Adipocyte (in vitro differentiated cells): ENCODE results near the gene CHRNA4.
"Not testable (repeated sequence)": the region's sequence is repeated elsewhere in the genome, so short reads cannot be mapped to it uniquely, and the experiment has no call there.

ENCODE experiments used
- DNase-seq: peaks from one replicate; pipeline ENCODE4 v3.0.0-alpha.2; 2015; ENCODE audit warnings: low read depth
- H3K27me3 ChIP-seq: replicated peaks from 2 replicates; pipeline ENCODE4 v1.7.0; 2013; ENCODE audit warnings: mild to moderate bottlenecking, low read length, moderate library complexity; ENCODE audit not compliant: control insufficient read depth, insufficient read depth
- H3K36me3 ChIP-seq: 2 replicates; pipeline ENCODE4 v1.7.0; 2013; ENCODE audit warnings: low read length, mild to moderate bottlenecking, moderate library complexity; ENCODE audit not compliant: control insufficient read depth, insufficient read depth, severe bottlenecking
- H3K4me1 ChIP-seq: 2 replicates; pipeline ENCODE4 v1.7.0; 2013; ENCODE audit warnings: mild to moderate bottlenecking, low read length, moderate library complexity; ENCODE audit not compliant: control insufficient read depth, insufficient read depth
- H3K4me3 ChIP-seq: 2 replicates; pipeline ENCODE4 v1.7.0; 2013; ENCODE audit warnings: mild to moderate bottlenecking, low read length, moderate library complexity
- H3K9ac ChIP-seq: 2 replicates; pipeline ENCODE4 v1.7.0; 2013; ENCODE audit warnings: mild to moderate bottlenecking, low read length, moderate library complexity
- H3K9me3 ChIP-seq: 2 replicates; pipeline ENCODE4 v1.7.0; 2013; ENCODE audit warnings: mild to moderate bottlenecking, low read length, moderate library complexity; ENCODE audit not compliant: control insufficient read depth

The CHRNA4 gene

GRCh38 chr20:63382551-63383300 lies 21.6 kb upstream of the CHRNA4 start:
- H3K36me3 ChIP-seq = no peaks in the 10 kb centered on the region
- no peaks in the 10 kb centered on the region for H3K4me1 ChIP-seq
- peaks cover 31% of the 10 kb centered on the region for H3K27me3 ChIP-seq
- no peak for DNase-seq
- no peak overlapping the region for H3K9ac ChIP-seq
- H3K4me3 ChIP-seq = no peak overlapping the region
- peaks cover 15% of the 10 kb centered on the region for H3K9me3 ChIP-seq

- Histone ChIP-seq H3K36me3 (no peaks in the 10 kb centered on the region), H3K4me1 (no peaks in the 10 kb centered on the region), H3K9me3 (peaks cover 15% of the 10 kb centered on the region), H3K27me3 (peaks cover 39% of the 10 kb centered on the region), H3K4me3 (no peak overlapping the region), H3K9ac (no peak overlapping the region)
- DNase-seq = peak; percentile 53
Observed at GRCh38 chr20:63381781-63382431, 20.8 kb upstream of the CHRNA4 start.

- Histone ChIP-seq H3K36me3 (no peaks in the 10 kb centered on the region), H3K4me1 (no peaks in the 10 kb centered on the region), H3K4me3 (no peak overlapping the region), H3K27me3 (peaks cover 47% of the 10 kb centered on the region), H3K9ac (no peak overlapping the region), H3K9me3 (peaks cover 1% of the 10 kb centered on the region)
- no peak for DNase-seq
Observed at GRCh38 chr20:63380346-63380870, 19.3 kb upstream of the CHRNA4 start.

GRCh38 chr20:63379872-63380271 lies 18.7 kb upstream of the CHRNA4 start:
- H3K4me1 ChIP-seq, H3K9ac ChIP-seq, H3K36me3 ChIP-seq, DNase-seq, H3K4me3 ChIP-seq, H3K9me3 ChIP-seq: not testable (repeated sequence)
- peaks cover 50% of the 10 kb centered on the region for H3K27me3 ChIP-seq

GRCh38 chr20:63379296-63379695 lies 18.1 kb upstream of the CHRNA4 start:
- Histone ChIP-seq H3K36me3 (no peaks in the 10 kb centered on the region), H3K27me3 (peaks cover 55% of the 10 kb centered on the region), H3K4me3 (no peak overlapping the region), H3K9ac (no peak overlapping the region), H3K4me1 (no peaks in the 10 kb centered on the region), H3K9me3 (no peaks in the 10 kb centered on the region)
- no peak for DNase-seq

GRCh38 chr20:63378626-63379025 lies 17.5 kb upstream of the CHRNA4 start:
- Histone ChIP-seq H3K9ac (no peak overlapping the region), H3K4me1 (no peaks in the 10 kb centered on the region), H3K36me3 (no peaks in the 10 kb centered on the region), H3K9me3 (no peaks in the 10 kb centered on the region), H3K27me3 (peaks cover 59% of the 10 kb centered on the region), H3K4me3 (no peak overlapping the region)
- DNase-seq = no peak

GRCh38 chr20:63377951-63378381 lies 16.8 kb upstream of the CHRNA4 start:
- DNase-seq = no peak
- Histone ChIP-seq H3K4me1 (no peaks in the 10 kb centered on the region), H3K4me3 (no peak overlapping the region), H3K27me3 (peaks cover 58% of the 10 kb centered on the region), H3K9me3 (no peaks in the 10 kb centered on the region), H3K9ac (no peak overlapping the region), H3K36me3 (no peaks in the 10 kb centered on the region)

- Histone ChIP-seq H3K27me3 (peaks cover 60% of the 10 kb centered on the region), H3K36me3 (no peaks in the 10 kb centered on the region), H3K4me3 (no peak overlapping the region), H3K9me3 (no peaks in the 10 kb centered on the region), H3K9ac (no peak overlapping the region), H3K4me1 (no peaks in the 10 kb centered on the region)
- DNase-seq = no peak
Observed at GRCh38 chr20:63377256-63377941, 16.2 kb upstream of the CHRNA4 start.

GRCh38 chr20:63376283-63377250 lies 15.4 kb upstream of the CHRNA4 start:
- Histone ChIP-seq H3K4me3 (no peak overlapping the region), H3K4me1 (no peaks in the 10 kb centered on the region), H3K36me3 (no peaks in the 10 kb centered on the region), H3K9ac (no peak overlapping the region), H3K27me3 (peaks cover 59% of the 10 kb centered on the region), H3K9me3 (no peaks in the 10 kb centered on the region)
- no peak for DNase-seq

- Histone ChIP-seq H3K4me1 (no peaks in the 10 kb centered on the region), H3K9ac (no peak overlapping the region), H3K9me3 (no peaks in the 10 kb centered on the region), H3K36me3 (no peaks in the 10 kb centered on the region), H3K27me3 (peaks cover 61% of the 10 kb centered on the region), H3K4me3 (no peak overlapping the region)
- DNase-seq = no peak
Observed at GRCh38 chr20:63375438-63375837, 14.3 kb upstream of the CHRNA4 start.
